Liver (tissue), 9 donors: ENCODE results near the gene NHLRC2. TPM values are rescaled to one million over a fixed set of nuclear protein-coding genes. Genes with fewer than 3 reads are reported as not detected.

Source experiments
- DNase-seq: peaks from one replicate; pipeline ENCODE4 v3.0.0-alpha.2; 2017; ENCODE audit warnings: low spot score
- H3K27ac ChIP-seq, 2 donors: one replicate each; pipeline ENCODE4 v1.7.0; 2013; ENCODE audit warnings: inconsistent platforms in 2 of 2, low read length in 2 of 2, control low read depth in 1 of 2, low read depth in 1 of 2, mild to moderate bottlenecking in 1 of 2
- H3K27me3 ChIP-seq, 4 donors: one replicate each; pipeline versions ENCODE4 v1.6.1 to v1.7.0; 2013; ENCODE audit warnings: low read length in 3 of 4, inconsistent platforms in 1 of 4, mild to moderate bottlenecking in 1 of 4, moderate library complexity in 1 of 4; ENCODE audit not compliant: control insufficient read depth in 4 of 4, insufficient read depth in 4 of 4
- H3K36me3 ChIP-seq, 4 donors: one replicate each; pipeline versions ENCODE4 v1.6.1 to v1.7.0; 2013; ENCODE audit warnings: low read length in 3 of 4, mild to moderate bottlenecking in 3 of 4, low read depth in 1 of 4, moderate library complexity in 1 of 4; ENCODE audit not compliant: control insufficient read depth in 4 of 4, insufficient read depth in 3 of 4
- H3K4me1 ChIP-seq, 4 donors: one replicate each; pipeline versions ENCODE4 v1.6.1 to v1.7.0; 2013; ENCODE audit warnings: low read length in 3 of 4, mild to moderate bottlenecking in 3 of 4, moderate library complexity in 1 of 4; ENCODE audit not compliant: control insufficient read depth in 4 of 4, insufficient read depth in 4 of 4
- H3K4me3 ChIP-seq, 3 donors: one replicate each; pipeline versions ENCODE4 v1.6.1 to v1.7.0; 2013; ENCODE audit warnings: low read length in 3 of 3, control low read depth in 1 of 3, low read depth in 1 of 3, mild to moderate bottlenecking in 1 of 3
- H3K9ac ChIP-seq, 2 donors: one replicate each; pipeline ENCODE4 v1.7.0; 2013; ENCODE audit warnings: low read length in 2 of 2, mild to moderate bottlenecking in 2 of 2, moderate library complexity in 2 of 2, control low read depth in 1 of 2, low read depth in 1 of 2
- H3K9me3 ChIP-seq, 4 donors: one replicate each; pipeline versions ENCODE4 v1.6.1 to v1.7.0; 2013; ENCODE audit warnings: low read length in 3 of 4; ENCODE audit not compliant: control insufficient read depth in 4 of 4
- ATF3 ChIP-seq: IDR thresholded peaks from 2 replicates; pipeline ENCODE4 v1.6.1; 2016; ENCODE audit warnings: antibody characterized with exemption
- EGR1 ChIP-seq, 2 donors: IDR thresholded peaks; 2 replicates each; pipeline ENCODE4 v1.6.1; 2016 to 2018; ENCODE audit warnings: antibody characterized with exemption in 2 of 2, low read depth in 2 of 2
- FOXA1 ChIP-seq: IDR thresholded peaks from 2 replicates; pipeline ENCODE4 v1.6.1; 2016; ENCODE audit warnings: antibody characterized with exemption
- FOXA2 ChIP-seq: IDR thresholded peaks from 2 replicates; pipeline ENCODE4 v1.6.1; 2016; ENCODE audit warnings: antibody characterized with exemption
- GABPA ChIP-seq, 2 donors: IDR thresholded peaks in 1 of 2; conservative IDR thresholded peaks in 1 of 2; 2 replicates each; pipeline ENCODE4 v1.6.1; 2016; ENCODE audit warnings: antibody characterized with exemption in 2 of 2, mild to moderate bottlenecking in 1 of 2, moderate library complexity in 1 of 2
- HNF4A ChIP-seq, 2 donors: conservative IDR thresholded peaks; 2 replicates each; pipeline ENCODE4 v1.6.1; 2016; ENCODE audit warnings: antibody characterized with exemption in 2 of 2, mild to moderate bottlenecking in 2 of 2
- HNF4G ChIP-seq: IDR thresholded peaks from 2 replicates; pipeline ENCODE4 v1.6.1; 2016; ENCODE audit warnings: antibody characterized with exemption
- JUND ChIP-seq, 2 donors: IDR thresholded peaks; 2 replicates each; pipeline ENCODE4 v1.6.1; 2016; ENCODE audit warnings: antibody characterized with exemption in 2 of 2
- MAX ChIP-seq: IDR thresholded peaks from 2 replicates; pipeline ENCODE4 v1.6.1; 2016; ENCODE audit warnings: antibody characterized with exemption
- NR2F2 ChIP-seq: IDR thresholded peaks from 2 replicates; pipeline ENCODE4 v1.6.1; 2016; ENCODE audit warnings: antibody characterized with exemption
- RAD21 ChIP-seq, 2 donors: IDR thresholded peaks; 2 replicates each; pipeline ENCODE4 v1.6.1; 2016; ENCODE audit warnings: antibody characterized with exemption in 2 of 2, mild to moderate bottlenecking in 2 of 2
- RXRA ChIP-seq, 2 donors: IDR thresholded peaks; 2 replicates each; pipeline ENCODE4 v1.6.1; 2017 to 2018; ENCODE audit warnings: antibody characterized with exemption in 2 of 2, mild to moderate bottlenecking in 1 of 2
- SP1 ChIP-seq: IDR thresholded peaks from 2 replicates; pipeline ENCODE4 v1.6.1; 2018; ENCODE audit warnings: antibody characterized with exemption, mild to moderate bottlenecking
- TAF1 ChIP-seq: conservative IDR thresholded peaks from 2 replicates; pipeline ENCODE4 v1.6.1; 2016; ENCODE audit warnings: antibody characterized with exemption, mild to moderate bottlenecking
- YY1 ChIP-seq: IDR thresholded peaks from 2 replicates; pipeline ENCODE4 v1.6.1; 2016; ENCODE audit warnings: antibody characterized with exemption, mild to moderate bottlenecking
- WGBS: extraction: QIAGEN DNeasy Blood & Tissue Kit; methylation state at CpG from one replicate; pipeline ENCODE4 v1.1.7; 2013; 5-methylcytosine and 5-hydroxymethylcytosine counted together
- polyA plus RNA-seq, 2 donors: library from polyadenylated mRNA; stranded (reverse) in 1 of 2; unstranded in 1 of 2; fragments of 200-250 nt in 1 of 2; fragments of >200 nt in 1 of 2; fragmentation: Nextera tagmentation in 1 of 2; extraction: Ambion mirVana in 1 of 2; gene quantifications; one replicate each; pipeline versions ENCODE4 v1.2.1 to v1.2.3, GENCODE V29; 2013 to 2015
- total RNA-seq, 2 donors: library from RNA; depleted of rRNA; stranded (reverse); fragments of >200 nt; gene quantifications; one replicate each; pipeline ENCODE4 v1.2.3, GENCODE V29; 2014
- TF ChIP-seq, protein P1 (sequence below): fragments of 150-350 bp; IDR thresholded peaks from 2 replicates; pipeline ENCODE4 v1.5.1; 2017; ENCODE audit warnings: improper control_type of control experiment, low read depth, low read length; ENCODE audit not compliant: missing input control
- TF ChIP-seq, protein P2 (sequence below): IDR thresholded peaks from 2 replicates; pipeline ENCODE4 v1.6.1; 2016; ENCODE audit warnings: antibody characterized with exemption, mild to moderate bottlenecking
- TF ChIP-seq, protein P3 (sequence below): IDR thresholded peaks from 2 replicates; pipeline ENCODE4 v1.6.1; 2016; ENCODE audit warnings: antibody characterized with exemption
- donor health status: healthy.
- donor health status: healthy.
- donor health status: healthy.
- donor health status: healthy.
- donor health status: healthy.

The NHLRC2 gene, protein sequence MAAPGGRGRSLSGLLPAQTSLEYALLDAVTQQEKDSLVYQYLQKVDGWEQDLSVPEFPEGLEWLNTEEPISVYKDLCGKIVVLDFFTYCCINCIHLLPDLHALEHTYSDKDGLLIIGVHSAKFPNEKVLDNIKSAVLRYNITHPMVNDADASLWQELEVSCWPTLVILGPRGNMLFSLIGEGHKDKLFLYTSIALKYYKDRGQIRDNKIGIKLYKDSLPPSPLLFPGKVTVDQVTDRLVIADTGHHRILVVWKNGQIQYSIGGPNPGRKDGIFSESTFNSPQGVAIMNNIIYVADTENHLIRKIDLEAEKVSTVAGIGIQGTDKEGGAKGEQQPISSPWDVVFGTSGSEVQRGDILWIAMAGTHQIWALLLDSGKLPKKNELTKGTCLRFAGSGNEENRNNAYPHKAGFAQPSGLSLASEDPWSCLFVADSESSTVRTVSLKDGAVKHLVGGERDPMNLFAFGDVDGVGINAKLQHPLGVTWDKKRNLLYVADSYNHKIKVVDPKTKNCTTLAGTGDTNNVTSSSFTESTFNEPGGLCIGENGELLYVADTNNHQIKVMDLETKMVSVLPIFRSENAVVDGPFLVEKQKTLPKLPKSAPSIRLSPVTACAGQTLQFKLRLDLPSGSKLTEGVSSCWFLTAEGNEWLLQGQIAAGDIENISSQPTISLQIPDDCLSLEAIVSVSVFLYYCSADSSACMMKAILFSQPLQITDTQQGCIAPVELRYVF
- 10 to 100 TPM in 1 of 2 donors, 1 to 10 TPM in 1; 9.3 to 14.2 TPM for total RNA-seq
- polyA plus RNA-seq: 1 to 10 TPM; 2.3 to 5.4 TPM

DNA sequence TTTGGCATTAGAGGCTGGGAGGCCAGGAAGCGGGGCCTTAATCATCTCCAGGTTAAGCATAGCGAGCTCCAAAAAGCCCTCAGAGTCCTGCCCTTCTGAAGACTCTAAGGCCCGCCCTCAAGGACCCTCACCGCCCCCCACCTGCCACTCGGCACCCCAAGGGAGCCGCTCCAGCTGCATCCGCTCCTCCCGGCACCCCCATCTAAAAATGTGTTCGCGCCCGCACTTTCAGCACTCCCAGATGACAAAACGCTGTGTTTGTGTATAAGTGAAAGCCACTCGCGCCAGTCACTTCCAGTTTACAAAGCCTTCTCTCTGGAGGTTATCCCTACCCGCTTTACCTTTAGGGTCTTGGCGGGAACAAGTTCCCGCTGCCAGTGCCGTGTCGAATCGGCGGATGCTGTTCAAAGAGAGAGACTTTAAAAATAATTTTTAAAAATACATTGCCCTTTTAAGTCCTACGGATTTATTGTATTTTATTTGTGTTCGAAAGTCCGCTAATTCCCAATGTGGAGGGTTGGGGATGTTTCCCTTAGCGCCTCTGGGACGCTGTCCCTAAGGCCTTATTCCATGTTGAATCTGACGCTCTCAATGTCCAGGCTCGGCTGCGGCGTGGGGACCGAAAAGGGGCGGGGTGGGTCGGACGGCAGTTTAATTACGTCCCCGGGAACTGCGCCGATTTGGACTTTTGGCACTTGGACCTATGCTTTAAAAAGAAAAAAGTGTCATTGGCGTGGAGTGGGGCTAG is at the start of gene NHLRC2, which contains the start of gene DCLRE1A:
TSS of gene NHLRC2 (plus strand) at position 649 of the 748 bp plus-strand sequence. CDS start 212 bp downstream, outside the sequence.
TSS of gene DCLRE1A (minus strand) at position 70 of the 748 bp plus-strand sequence. CDS start 900 bp downstream, outside the sequence.
- Histone ChIP-seq H3K36me3 (no peaks in the 10 kb centered on the region), H3K9me3 (no peaks in the 10 kb centered on the region), H3K4me1 (peaks cover 6 to 48% (median 30%) of the 10 kb centered on the region in 4 donors), H3K4me3 (peak within 1 kb of the TSS; percentile 82 to 96 (median 93)), H3K9ac (peak within 1 kb of the TSS; percentile 99), H3K27ac (peak within 1 kb of the TSS; percentile 85 to 96), H3K27me3 (no peaks in the 10 kb centered on the region)
- under 1% methylated on average over 39 of the region's 39 CpGs for WGBS
- TF ChIP-seq SP1 (no peak), FOXA1 (no peak), GABPA (IDR thresholded peaks at IDR 0.05 in 1 of 2, conservative IDR thresholded peaks at IDR 0.05 in 1 of 2) (no peak), YY1 (peak; percentile 87), ATF3 (no peak), HNF4G (no peak), JUND (IDR thresholded peaks at IDR 0.05) (no peak), HNF4A (conservative IDR thresholded peaks at IDR 0.05) (no peak), NR2F2 (no peak), RAD21 (IDR thresholded peaks at IDR 0.05) (peak in 1 of 2 donors; percentile 19), RXRA (IDR thresholded peaks at IDR 0.05) (no peak), MAX (peak; percentile 21), FOXA2 (no peak), EGR1 (IDR thresholded peaks at IDR 0.05; ENCODE audit: low read depth in 2 of 2) (no peak), TAF1 (no peak)
- TF ChIP-seq, protein P1, sequence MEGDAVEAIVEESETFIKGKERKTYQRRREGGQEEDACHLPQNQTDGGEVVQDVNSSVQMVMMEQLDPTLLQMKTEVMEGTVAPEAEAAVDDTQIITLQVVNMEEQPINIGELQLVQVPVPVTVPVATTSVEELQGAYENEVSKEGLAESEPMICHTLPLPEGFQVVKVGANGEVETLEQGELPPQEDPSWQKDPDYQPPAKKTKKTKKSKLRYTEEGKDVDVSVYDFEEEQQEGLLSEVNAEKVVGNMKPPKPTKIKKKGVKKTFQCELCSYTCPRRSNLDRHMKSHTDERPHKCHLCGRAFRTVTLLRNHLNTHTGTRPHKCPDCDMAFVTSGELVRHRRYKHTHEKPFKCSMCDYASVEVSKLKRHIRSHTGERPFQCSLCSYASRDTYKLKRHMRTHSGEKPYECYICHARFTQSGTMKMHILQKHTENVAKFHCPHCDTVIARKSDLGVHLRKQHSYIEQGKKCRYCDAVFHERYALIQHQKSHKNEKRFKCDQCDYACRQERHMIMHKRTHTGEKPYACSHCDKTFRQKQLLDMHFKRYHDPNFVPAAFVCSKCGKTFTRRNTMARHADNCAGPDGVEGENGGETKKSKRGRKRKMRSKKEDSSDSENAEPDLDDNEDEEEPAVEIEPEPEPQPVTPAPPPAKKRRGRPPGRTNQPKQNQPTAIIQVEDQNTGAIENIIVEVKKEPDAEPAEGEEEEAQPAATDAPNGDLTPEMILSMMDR: no peak
- TF ChIP-seq, protein P2, sequence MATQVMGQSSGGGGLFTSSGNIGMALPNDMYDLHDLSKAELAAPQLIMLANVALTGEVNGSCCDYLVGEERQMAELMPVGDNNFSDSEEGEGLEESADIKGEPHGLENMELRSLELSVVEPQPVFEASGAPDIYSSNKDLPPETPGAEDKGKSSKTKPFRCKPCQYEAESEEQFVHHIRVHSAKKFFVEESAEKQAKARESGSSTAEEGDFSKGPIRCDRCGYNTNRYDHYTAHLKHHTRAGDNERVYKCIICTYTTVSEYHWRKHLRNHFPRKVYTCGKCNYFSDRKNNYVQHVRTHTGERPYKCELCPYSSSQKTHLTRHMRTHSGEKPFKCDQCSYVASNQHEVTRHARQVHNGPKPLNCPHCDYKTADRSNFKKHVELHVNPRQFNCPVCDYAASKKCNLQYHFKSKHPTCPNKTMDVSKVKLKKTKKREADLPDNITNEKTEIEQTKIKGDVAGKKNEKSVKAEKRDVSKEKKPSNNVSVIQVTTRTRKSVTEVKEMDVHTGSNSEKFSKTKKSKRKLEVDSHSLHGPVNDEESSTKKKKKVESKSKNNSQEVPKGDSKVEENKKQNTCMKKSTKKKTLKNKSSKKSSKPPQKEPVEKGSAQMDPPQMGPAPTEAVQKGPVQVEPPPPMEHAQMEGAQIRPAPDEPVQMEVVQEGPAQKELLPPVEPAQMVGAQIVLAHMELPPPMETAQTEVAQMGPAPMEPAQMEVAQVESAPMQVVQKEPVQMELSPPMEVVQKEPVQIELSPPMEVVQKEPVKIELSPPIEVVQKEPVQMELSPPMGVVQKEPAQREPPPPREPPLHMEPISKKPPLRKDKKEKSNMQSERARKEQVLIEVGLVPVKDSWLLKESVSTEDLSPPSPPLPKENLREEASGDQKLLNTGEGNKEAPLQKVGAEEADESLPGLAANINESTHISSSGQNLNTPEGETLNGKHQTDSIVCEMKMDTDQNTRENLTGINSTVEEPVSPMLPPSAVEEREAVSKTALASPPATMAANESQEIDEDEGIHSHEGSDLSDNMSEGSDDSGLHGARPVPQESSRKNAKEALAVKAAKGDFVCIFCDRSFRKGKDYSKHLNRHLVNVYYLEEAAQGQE: peak; percentile 28
- TF ChIP-seq, protein P3, sequence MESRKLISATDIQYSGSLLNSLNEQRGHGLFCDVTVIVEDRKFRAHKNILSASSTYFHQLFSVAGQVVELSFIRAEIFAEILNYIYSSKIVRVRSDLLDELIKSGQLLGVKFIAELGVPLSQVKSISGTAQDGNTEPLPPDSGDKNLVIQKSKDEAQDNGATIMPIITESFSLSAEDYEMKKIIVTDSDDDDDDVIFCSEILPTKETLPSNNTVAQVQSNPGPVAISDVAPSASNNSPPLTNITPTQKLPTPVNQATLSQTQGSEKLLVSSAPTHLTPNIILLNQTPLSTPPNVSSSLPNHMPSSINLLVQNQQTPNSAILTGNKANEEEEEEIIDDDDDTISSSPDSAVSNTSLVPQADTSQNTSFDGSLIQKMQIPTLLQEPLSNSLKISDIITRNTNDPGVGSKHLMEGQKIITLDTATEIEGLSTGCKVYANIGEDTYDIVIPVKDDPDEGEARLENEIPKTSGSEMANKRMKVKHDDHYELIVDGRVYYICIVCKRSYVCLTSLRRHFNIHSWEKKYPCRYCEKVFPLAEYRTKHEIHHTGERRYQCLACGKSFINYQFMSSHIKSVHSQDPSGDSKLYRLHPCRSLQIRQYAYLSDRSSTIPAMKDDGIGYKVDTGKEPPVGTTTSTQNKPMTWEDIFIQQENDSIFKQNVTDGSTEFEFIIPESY: peak; percentile 60
- peak; percentile 64 for DNase-seq
